Left ventricle myocardium superior (tissue), 1 donor: Measurements from ENCODE around the gene OR1I1. TPM values are rescaled to one million over a fixed set of nuclear protein-coding genes. Genes with fewer than 3 reads are reported as not detected.
"Not testable (repeated sequence)": the region's sequence is repeated elsewhere in the genome, so short reads cannot be mapped to it uniquely, and the experiment has no call there.

Experiments
- ATAC-seq: fragments of 200-7000 bp; cut with Tn5 transposase; one replicate; pipeline ENCODE4 v1.9.1; 2020; ENCODE audit warnings: mild to moderate bottlenecking, moderate library complexity
- DNase-seq: peaks from one replicate; pipeline ENCODE4 v3.0.0-alpha.2; 2020
- intact Hi-C: fragments of 100-400 bp; cut with micrococcal nuclease; formaldehyde crosslinking; loops from one replicate; pipeline ENCODE4 v1.11.0; 2022
- long read RNA-seq: library from polyadenylated mRNA; unstranded; transcript quantifications from one replicate; pipeline ENCODE4 v2.0.0, GENCODE V29; 2021
- total RNA-seq: library from RNA; stranded (reverse); fragmentation: NEBNext Ultra II Directional; extraction: Animal tissue kit (Norgen Biotek cat#: 25700); gene quantifications from one replicate; pipeline ENCODE4 v1.2.1, GENCODE V29; 2021
- donor health status: DM: no; HTN: yes; CAD: no; lungs with severe emphysema.

Gene OR1I1
- not detected for total RNA-seq
- long read RNA-seq: 0 reads

GRCh38 chr19:15081911-15082310 lies at the start of gene OR1I1:
TSS of gene OR1I1 (plus strand) at chr19:15082211. CDS start at chr19:15087066, 4,855 bp downstream.
- DNase-seq: no peak
- intact Hi-C loops: loop anchor here (10.0 kb wide), 1 partner anchor 483 kb away; no protein-coding TSS in a partner anchor
- no peak for ATAC-seq

GRCh38 chr19:15035795-15036311 lies 46.2 kb upstream of the OR1I1 start:
- DNase-seq (no peak), ATAC-seq (no peak)
- intact Hi-C loops: no loop called here

- ATAC-seq: no peak
- intact Hi-C loops: no loop called here
- DNase-seq: no peak
These were observed 44.4 kb upstream of the OR1I1 start for GRCh38 chr19:15037586-15037985.

GRCh38 chr19:15038294-15038693 lies 43.7 kb upstream of the OR1I1 start:
- DNase-seq: no peak
- peak; percentile 41 for ATAC-seq
- intact Hi-C loops: no loop called here

DNA sequence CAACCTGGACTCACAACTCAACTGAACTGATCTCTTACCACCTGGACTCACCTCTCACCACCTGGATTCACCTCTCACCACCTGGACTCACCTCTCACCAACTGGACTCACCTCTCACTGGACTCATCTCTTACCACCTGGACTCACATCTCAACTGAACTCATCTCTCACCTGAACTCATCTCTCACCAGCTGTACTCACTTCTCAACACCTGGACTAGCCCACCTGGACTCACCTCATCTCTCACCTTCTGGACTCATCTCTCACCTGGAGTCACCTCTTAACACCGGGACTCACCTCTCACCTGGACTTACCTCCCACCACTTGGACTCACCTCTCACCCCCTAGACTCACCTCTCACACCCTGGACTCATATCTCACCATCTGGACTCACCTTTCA lies 40.0 kb upstream of the OR1I1 start:
- DNase-seq (no peak), ATAC-seq (no peak)
- intact Hi-C loops: no loop called here

- intact Hi-C loops: no loop called here
- ATAC-seq (no peak), DNase-seq (no peak)
These were observed 39.2 kb upstream of the OR1I1 start for GRCh38 chr19:15042826-15043225.

- DNase-seq (no peak), ATAC-seq (no peak)
- intact Hi-C loops: no loop called here
These were observed 36.5 kb upstream of the OR1I1 start for GRCh38 chr19:15045506-15045905.

DNA sequence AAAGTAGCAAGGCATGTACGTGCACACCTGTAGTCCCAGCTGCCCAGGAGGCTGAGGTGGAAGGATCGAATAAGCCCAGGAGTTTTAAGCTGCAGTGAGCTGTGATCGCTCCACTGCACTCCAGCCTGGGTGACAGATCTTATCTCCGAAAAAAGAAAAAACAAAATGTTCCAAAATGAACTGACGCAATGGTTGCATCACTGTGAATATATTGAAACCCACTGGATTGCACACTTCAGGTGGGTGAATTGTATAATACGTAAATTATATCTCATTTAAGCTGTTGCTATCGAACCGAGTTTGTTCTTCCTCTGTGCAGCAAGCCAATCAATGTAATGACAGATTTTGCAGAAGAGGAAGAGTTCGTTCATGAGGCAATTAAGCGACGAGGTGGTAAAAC lies 34.3 kb upstream of the OR1I1 start:
- ATAC-seq (no peak), DNase-seq (no peak)
- intact Hi-C loops: no loop called here

DNA sequence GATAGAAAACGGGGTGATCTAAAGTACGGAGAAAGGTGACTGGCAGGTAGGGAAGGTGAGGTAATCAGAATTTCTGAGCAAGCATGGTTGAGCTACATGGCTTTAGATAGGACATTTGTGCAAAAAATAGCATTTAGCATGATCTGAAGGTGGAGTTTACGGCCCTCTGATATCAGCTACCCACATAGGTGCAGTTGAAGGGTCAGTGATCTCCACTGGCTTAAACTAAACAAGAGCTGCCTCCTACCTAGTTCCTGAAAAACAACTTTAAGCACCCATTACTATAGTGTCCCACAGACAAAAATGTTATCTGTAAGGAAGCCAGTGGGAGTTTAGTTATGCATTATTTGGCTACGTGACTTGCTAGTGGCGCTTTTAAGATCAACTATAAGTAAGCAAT lies 33.9 kb upstream of the OR1I1 start:
- intact Hi-C loops: no loop called here
- no peak for DNase-seq
- ATAC-seq: no peak

DNA sequence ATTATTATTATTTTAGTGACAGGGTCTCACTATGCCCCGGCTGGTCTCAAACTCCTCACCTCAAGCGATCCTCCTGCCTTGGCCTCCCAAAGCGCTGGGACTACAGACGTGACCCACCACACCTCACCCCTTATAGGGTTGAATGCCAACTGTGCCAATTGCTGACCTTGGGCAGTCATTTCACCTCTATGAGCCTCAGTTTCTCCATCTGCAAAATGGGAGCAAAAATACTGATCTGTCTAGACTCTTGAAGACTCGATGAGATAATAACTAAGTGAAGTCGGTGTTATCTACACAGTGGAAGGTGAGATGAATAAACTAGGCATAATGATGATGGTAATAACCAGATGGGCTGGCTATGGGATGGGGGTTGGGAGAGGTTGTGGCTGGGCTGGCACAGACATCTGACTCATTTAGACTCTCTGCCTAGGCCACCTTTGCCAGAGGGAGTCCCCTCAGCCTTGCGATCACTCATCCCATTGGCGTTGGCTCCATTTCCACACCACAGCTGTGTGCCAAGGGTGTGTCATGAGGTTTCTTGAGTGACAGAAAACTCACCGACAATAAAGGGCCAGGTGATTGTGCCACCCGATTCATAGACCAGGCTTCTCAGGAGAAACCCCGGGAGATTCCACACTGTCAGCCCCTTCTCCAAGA lies 33.0 kb upstream of the OR1I1 start, which contains the start of gene CASP14:
CASP14 (plus strand) TSS at position 596 of the 657 bp plus-strand sequence. CDS start 2,772 bp downstream, outside the sequence.
- ATAC-seq (no peak), DNase-seq (no peak)
- intact Hi-C loops: no loop called here

DNA sequence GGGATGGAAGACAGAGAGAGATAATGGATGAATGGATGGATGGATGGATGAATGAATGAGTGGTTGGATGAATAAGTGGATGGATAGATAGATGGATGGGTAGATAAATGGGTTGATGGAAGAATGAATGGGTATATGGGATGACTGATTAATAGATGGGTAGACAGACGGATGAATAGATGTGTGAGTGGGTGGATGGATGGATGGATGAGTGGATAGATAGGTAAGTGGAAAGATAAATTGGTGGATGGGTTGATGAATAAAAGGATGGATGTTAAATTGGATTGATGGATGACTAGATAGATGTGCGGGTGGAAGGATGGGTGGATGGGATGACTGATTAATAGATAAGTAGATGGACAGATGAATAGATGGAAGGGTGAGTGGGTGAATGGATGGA lies 31.4 kb upstream of the OR1I1 start:
- intact Hi-C loops: no loop called here
- ATAC-seq (no peak), DNase-seq (no peak)

- DNase-seq (no peak), ATAC-seq (no peak)
- intact Hi-C loops: no loop called here
These were observed 20.0 kb upstream of the OR1I1 start for GRCh38 chr19:15062036-15062435.

GRCh38 chr19:15070386-15070785 lies 11.6 kb upstream of the OR1I1 start:
- ATAC-seq, intact Hi-C loops: not testable (repeated sequence)

GRCh38 chr19:15072930-15073647 lies 8.9 kb upstream of the OR1I1 start:
- intact Hi-C loops: no loop called here
- no peak for ATAC-seq
- no peak for DNase-seq

More at GRCh38 chr19:15070386-15070785, 11.6 kb upstream of the OR1I1 start:
- not testable (repeated sequence) for DNase-seq

DNA sequence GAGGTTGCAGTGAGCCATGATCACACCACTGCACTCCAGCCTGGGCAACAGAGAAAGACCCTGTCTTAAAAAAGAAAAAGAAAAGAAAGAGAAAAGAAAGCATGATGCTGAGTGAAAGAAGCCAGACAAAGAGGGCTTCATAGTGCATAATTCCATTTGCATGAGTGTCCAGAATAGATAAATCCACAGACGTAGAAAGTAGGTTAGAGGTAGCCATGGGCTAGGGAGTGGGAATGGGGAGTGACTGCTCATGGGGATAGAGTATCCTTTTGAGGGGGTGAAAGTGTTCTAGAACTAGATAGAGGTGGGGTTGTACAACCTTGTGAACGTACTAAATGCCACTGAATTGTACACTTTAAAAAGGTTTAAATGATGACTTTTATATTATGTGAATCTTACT lies 7.6 kb upstream of the OR1I1 start:
- no peak for DNase-seq
- intact Hi-C loops: no loop called here
- ATAC-seq: no peak

DNA sequence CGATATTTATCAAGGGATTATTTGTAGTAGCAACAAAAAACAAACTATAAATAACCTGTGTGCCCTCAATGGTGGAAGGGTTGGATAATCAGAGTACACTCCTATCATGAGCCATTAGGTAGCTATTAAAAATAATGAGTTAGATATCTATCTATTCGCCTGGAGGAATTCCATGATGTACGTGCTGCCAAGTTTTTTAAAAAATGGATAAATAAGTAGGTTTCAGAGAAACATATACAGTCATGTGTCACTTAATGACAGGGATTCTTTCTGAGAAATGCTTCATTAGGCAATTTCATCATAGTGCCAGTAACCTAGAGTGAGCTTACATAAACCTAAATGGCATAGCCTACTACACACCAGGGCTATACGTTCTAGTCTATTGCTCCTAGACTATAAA lies 6.2 kb upstream of the OR1I1 start:
- DNase-seq (no peak), ATAC-seq (no peak)
- intact Hi-C loops: no loop called here

DNA sequence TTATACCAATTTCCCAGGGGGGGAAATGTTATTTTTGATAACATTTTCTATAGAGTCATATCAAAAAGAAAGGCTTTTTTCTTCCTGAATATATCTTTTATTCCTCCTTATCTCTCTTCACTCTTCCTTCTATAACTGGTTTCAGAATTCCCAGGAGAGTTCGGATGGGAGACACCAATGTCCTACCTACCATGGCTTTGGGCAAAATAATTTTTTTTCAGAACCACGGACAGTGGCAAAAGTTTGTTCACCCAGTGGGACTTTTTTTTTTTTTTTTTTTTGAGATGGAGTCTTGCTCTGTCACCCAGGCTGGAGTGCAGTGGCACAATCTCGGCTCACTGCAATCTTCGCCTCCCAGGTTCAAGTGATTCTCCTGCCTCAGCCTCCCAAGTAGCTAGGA lies 2.0 kb upstream of the OR1I1 start:
- intact Hi-C loops: loop anchor here (10.0 kb wide), 1 partner anchor 485 kb away; no protein-coding TSS in a partner anchor
- not testable (repeated sequence) for DNase-seq, ATAC-seq

DNA sequence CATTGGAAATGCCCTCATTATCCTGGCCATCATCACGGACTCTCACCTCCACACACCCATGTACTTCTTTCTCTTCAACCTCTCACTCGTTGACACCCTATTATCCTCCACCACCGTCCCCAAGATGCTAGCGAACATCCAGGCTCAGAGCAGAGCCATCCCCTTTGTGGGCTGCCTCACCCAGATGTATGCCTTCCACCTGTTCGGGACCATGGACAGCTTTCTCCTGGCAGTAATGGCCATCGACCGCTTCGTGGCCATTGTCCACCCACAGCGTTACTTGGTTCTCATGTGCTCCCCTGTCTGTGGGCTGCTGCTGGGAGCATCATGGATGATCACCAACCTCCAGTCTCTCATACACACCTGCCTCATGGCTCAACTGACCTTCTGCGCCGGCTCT lies 5.2 kb downstream of the OR1I1 start:
- no peak for ATAC-seq
- no peak for DNase-seq
- intact Hi-C loops: loop anchor here (10.0 kb wide), 1 partner anchor 478 kb away; no protein-coding TSS in a partner anchor

- intact Hi-C loops: loop anchor here (10.0 kb wide), 1 partner anchor 63 kb away; no protein-coding TSS in a partner anchor
- ATAC-seq (peak; percentile 50), DNase-seq (no peak)
These were observed 10.1 kb downstream of the OR1I1 start for GRCh38 chr19:15091918-15092753.
